GM19238 (cell line): Measurements from ENCODE around the gene ANO2.

Experiments used
- DNase-seq: peaks from one replicate; pipeline ENCODE4 v3.0.0; 2011; ENCODE audit warnings: low spot score; ENCODE audit not compliant: insufficient read length

ANO2 gene

GRCh38 chr12:5964913-5965900, 20.1 kb upstream of the ANO2 start:
- DNase-seq: no peak

- DNase-seq: no peak
These were observed 18.5 kb upstream of the ANO2 start for GRCh38 chr12:5963515-5963914.

GRCh38 chr12:5960783-5961182, 15.7 kb upstream of the ANO2 start:
- DNase-seq: no peak

- DNase-seq: no peak
These were observed 11.9 kb upstream of the ANO2 start for GRCh38 chr12:5956987-5957386.

GRCh38 chr12:5954661-5955060, 9.6 kb upstream of the ANO2 start:
- no peak for DNase-seq

GRCh38 chr12:5953835-5954586, 9.0 kb upstream of the ANO2 start:
- no peak for DNase-seq

- no peak for DNase-seq
These were observed 7.0 kb upstream of the ANO2 start for GRCh38 chr12:5952031-5952430.

- no peak for DNase-seq
These were observed 3.6 kb upstream of the ANO2 start for GRCh38 chr12:5948696-5949095.

- DNase-seq: no peak
These were observed 1.9 kb upstream of the ANO2 start for GRCh38 chr12:5947006-5947405.

GRCh38 chr12:5946388-5946787, 1.3 kb upstream of the ANO2 start:
- no peak for DNase-seq

GRCh38 chr12:5944688-5945070, 380 bp downstream of the ANO2 start:
- DNase-seq: no peak

GRCh38 chr12:5944053-5944452, 1.0 kb downstream of the ANO2 start:
- no peak for DNase-seq

GRCh38 chr12:5941907-5942306, 3.2 kb downstream of the ANO2 start:
- no peak for DNase-seq

- DNase-seq: no peak
These were observed 17.1 kb downstream of the ANO2 start for GRCh38 chr12:5927732-5928516.

- no peak for DNase-seq
These were observed 19.4 kb downstream of the ANO2 start for GRCh38 chr12:5925646-5926045.

GRCh38 chr12:5924342-5924741, 20.7 kb downstream of the ANO2 start:
- DNase-seq: no peak

- DNase-seq: no peak
These were observed 21.3 kb downstream of the ANO2 start for GRCh38 chr12:5923751-5924150.

- DNase-seq: no peak
These were observed 21.9 kb downstream of the ANO2 start for GRCh38 chr12:5923043-5923605.

- DNase-seq: no peak
These were observed 22.8 kb downstream of the ANO2 start for GRCh38 chr12:5921966-5922899.
